NCI-H524 (cell line): ENCODE measurements around the gene TSPAN14.
A peak's percentile ranks its signal among the peaks of the same experiment; 100 is the strongest.

ENCODE experiments used
- DNase-seq, 2 experiments: peaks; one replicate each; lab custom pipeline; 2025; lab: John Stamatoyannopoulos, UW

The TSPAN14 gene

DNA sequence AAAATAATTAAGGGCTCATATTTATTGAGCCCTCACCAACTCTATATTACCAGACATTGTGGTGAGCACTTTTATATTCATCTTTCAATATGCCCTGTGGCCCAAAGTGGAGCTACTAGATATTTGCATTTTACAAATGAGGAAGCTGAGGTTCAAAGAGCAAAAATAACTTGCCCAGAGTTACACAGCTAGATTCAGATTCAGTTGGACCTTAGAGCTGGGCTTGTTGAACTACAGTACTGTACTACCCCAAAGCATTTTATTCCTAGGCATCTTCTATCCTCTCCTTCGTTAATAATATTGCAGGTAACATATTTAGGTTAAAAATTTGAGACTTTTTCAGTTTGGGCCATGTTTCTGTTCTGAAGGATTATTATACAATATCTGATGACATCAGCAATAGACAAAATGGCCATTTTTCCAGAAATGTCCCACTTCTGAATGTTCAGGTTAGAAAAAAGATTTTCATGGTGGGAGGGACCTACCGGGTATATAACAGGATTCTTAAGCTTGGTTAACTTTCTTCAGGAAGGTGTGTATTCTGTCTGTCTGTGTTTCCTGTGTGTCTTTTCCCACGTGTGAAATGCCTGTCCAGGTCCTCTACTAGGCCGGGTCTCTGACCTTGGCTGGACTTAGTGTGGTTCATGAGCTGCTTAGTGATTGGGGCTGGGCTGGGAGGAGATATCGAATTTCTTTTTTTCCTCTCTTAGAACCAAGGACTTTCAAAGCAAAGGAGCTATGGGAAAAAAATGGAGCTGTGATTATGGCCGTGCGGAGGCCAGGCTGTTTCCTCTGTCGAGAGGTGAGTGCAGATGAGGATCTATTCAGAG is 32.2 kb upstream of the TSPAN14 start:
- DNase-seq: no peak

DNA sequence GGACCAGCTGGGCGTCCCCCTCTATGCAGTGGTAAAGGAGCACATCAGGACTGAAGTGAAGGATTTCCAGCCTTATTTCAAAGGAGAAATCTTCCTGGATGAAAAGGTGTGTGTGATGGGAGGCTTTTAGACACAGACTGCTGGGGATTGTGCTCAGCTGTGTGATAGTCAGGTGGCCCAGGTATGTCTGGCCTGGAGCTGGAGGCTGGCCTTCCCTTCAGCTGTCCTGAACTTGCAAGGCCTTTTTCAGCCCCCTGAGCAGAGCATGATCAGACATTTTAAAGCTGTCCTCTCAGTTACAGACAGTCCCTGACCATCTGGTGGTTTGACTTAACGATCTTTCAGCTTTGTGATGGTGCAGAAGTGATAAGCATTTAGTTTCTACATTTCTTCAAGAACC is 28.2 kb upstream of the TSPAN14 start:
- peak in 1 of 2 experiments; percentile 44 for DNase-seq

DNA sequence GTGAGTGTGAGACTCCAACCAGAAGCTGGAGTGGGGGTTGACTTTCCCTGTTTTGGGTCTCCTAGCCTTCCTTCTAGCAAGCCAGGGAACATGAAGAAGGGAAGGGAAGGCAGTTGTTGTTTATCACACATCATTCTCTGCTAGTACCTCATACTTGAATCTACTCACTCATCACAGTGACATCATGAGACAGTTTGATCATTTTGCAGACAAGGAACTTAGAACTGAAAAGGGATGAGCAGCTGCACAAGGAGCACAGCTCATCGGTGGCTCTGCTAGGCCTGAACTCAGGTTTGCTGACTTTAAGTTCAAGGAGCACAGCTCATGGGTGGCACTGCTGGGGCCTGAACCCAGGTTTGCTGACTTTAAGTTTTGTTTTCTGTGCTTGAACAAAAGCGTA is 26.6 kb upstream of the TSPAN14 start:
- no peak for DNase-seq

DNA sequence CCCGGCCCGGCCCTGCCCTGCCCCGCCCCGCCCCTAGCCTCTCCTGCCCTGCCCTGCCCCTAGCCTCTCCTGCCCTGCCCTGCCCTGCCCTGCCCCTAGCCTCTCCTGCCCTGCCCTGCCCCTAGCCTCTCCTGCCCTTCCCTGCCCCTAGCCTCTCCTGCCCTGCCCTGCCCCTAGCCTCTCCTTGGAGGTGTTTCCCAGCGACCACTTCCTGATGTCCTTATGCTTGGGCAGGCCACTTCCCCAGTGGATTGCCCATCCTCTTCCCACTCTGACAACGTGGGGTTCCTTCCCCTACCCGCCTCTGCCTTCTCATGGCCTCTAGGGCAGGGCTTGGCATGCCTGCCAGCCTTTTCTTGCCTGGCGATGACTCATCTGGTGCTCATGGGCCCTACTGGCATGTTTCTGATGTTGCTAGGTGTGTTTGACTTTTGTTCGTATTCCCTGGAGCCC is 24.6 kb upstream of the TSPAN14 start:
- no peak for DNase-seq

DNA sequence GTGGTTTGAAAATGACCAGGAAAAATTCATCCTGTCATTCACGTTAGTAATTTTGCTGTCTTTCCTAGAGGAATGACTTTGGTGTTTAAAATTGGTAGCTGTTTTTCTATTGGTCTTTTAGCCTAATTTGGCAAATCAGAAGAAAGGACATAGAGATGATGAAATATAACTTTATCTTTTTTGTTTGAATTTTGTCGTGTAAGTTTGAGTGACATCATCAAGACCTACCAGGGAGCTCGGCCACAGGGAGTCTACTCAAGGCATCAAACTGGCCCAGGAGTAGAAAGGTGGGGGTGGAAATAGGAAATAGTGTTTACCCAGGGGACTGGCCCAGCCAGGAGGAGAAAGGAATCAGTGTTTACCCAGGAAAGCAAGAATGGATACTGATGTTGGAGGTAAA is 21.0 kb upstream of the TSPAN14 start:
- DNase-seq: no peak

DNA sequence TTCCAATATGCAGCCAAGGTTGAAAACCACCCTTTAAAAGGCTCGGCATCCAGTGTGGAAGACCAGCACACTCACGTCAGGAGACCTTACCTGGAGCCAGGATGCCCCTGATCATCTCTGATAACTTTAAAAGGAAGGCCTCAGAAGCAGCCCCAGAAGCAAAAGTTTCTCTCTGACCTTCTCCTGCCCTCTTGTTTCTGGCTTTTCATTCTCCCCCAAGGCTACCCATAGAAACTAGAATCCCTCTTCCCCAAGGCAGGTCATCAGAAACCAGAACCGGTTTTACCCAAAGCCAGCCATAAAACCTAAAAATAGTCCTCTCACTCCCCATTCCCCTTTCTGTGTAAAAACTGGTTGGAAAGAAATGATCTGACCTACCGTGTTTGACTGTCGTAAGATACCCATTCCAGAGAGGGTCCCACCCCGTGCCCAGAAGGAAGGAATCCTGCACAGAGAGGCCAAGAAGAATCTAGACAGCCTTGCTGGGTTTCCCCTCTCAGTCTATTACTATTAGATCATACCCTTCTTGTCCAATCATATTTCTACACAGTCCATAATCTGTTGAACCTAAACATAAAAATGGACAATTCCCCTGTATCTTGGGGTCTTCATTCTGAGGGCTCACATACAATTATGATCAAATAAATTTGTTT is 17.5 kb upstream of the TSPAN14 start:
- no peak for DNase-seq

DNA sequence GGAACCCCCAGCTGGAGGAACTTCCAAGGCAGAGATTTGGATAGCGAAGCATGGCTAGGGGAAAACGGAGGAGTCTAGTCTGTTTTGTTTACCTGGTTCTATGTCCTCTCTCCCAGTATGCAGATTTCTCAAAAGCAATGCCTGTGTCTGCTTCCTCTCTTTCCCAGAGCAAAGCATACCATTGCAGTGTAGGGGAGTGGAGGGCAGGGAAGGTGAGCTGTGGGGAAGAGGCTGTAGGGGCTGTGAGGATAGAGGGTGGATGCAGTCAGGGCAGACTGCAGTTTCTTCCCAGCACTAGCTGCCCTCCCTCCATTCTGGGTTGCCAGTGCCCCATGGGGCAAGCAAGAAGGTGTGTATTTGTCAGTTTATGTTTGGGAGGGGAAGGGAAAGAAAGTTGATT is 16.9 kb upstream of the TSPAN14 start:
- no peak for DNase-seq

DNA sequence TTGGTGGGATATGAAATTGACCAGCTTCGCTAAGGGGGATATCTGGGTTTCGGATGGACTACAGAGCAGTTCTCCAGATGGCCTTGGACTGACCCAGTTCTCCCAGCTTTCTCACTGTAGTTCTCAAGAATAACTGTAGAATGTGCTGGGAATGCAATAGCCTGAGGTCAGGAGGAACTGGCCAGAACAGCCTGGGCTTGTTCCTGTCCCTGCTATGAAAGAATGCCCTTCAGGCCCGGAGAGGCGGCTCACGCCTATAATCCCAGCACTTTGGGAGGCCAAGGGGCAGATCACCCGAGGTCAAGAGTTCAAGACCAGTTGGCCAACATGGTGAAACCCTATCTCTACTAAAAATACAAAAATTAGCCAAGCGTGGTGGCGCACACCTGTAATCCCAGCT is 12.3 kb upstream of the TSPAN14 start:
- no peak for DNase-seq

DNA sequence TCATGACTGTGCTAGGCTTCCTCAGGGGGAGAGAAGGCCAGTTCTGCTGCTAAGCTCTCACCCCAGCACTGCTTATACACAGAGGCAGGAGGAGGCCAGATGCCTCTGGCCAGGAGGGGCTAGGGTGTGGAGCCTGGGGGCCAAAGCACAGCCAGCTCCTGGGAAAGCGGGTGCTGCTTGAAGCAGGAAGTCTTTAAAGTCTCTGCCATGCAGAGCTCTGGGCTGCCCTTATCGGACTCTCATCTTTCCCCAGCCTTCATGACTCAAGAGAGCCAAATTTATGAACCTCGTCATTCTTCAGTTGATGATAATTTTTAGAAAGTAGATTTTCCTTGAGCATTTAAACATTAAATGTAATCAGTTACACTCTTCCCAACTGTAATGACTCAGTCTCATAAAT is 11.2 kb upstream of the TSPAN14 start:
- DNase-seq: peak; percentile 19 to 60

DNA sequence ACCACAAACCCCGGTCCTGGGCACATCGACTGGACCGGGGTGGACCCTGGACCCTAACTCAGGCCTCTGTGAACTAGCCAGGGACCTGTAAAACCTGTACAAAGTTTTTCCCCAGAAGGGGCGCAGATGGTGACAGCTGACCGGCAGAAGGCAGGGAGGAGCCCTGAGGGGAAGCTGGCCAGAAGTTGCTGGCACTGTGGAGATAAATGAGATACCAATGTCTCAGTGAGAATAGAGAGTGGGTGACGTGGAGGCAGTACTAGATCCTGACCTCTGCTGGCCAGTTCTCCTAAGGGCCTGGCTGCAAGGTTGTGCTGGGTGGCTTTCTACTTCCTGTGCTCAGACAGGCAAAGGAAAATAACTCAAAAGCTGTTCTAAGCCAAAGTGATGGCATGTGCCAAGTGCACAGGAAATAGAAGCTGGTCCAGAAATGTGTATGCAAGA is 10.6 kb upstream of the TSPAN14 start:
- peak; percentile 23 to 42 for DNase-seq

DNA sequence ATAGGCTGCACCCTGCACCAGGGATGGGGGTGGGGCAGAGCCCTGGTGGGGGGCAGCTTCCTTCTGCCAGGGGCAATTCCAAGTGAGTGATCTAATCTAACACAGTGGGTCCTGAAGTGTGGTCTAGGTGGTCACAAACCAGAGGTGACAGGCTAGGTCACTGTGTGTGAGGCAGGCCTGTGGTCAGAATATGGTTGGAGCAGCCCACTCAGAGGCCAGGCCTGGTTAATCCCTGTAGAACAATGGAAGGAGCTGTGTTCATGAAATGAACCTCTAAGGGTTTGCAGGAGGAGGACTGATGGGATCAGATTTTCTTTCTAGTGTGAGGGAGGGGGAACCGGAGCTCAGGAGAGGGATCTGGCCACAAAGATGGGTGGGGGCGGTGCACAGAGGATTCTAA is 10.0 kb upstream of the TSPAN14 start:
- DNase-seq: no peak

DNA sequence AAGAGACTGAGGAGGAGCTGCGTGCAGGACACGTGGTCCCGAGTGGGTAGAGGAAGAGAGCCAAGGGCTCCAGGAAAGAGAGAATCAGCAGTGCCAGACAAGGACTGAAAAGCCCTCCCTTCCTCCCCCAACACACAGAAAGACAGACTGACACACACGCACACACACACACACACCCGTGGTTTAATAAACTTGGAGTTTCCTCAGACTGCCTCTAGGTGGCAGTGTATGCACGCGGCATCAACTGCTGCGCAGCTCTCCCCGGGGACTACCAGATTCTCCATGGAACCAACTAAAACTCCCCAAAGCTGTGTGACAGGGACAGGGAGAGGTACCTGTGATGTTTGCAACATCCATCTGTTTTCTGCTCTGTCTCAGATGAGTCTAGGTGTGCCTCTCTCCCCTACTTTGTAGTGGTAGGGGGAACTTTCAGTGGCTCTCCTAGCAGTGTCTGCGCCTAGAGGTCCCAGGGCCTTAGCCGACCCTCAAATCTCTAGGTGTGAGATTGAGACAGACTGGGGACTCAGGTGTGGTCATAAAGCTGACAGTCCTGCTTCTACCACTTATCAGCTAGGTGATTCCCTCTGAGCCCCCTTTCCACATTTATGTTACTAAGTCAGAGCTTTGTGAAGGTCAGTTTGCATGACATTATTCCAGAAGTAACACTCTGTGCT is 9.3 kb upstream of the TSPAN14 start:
- peak; percentile 13 to 54 for DNase-seq

DNA sequence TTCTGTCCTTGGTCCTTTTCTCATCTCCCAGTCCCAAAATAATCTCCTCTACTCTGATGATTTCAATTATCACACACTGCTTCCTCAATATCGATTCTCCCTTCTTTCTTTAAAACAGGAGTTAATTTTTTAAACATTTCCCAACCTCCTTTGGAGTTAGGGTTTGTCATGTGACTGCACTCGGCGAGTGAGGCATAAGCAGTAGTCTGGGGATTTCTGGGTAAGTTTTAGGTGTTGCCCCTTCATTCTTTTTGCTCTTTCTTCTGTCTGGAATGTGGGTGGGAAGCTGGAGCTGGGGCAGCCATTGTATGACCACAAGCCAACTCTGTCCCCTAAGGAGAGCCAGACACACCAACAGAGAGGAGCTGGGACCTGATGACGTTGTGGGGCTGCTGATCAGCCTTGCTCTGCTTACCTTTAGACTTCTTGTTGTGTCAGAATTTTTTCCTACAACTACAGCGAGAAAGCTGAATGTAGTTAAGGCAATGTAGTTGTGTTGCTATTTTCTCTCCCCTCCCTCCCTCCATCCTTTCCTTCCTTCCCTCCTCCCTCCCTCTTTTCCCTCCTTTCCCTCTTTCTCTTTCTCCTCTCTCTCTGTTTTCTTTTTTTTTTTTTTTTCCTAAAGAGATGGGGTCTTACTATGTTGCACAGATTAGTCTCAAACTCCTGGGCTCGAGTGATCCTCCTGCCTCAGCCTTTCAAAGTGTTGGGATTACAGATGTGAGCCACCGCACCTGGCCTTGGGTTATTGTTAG is 6.5 kb upstream of the TSPAN14 start:
- no peak for DNase-seq

DNA sequence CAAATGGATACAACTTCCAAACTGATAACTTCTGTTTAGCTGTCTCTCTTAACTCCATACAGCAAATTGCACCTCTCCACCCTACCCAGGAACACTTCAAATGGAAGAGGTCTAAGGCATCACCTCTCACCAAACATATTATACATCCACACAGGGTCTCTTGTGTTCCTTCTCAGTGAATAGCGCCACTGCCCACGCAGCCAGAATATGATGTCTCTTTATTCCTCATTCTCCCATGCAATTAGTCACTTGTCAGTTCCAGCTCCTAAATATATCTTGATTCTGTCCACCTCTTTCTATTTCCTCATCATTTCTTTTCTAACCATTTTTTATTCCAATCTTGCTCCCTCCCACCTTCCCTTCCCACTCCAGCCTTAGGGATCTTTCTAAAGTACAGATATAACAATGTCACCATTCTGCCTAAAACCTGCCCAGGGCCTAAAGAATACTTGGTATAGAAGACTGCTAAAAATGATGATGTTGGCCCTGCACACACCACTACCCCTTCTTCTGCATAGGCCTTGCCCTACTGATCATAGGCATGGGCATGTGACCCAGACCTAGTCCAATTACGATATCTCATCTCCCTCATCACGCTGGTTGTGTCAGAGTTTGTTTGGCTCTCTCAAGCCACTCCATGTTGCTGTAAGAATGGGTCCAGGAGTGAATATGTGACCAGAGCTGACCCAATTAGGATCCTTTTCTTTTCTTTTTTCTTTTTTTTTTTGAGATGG is 5.7 kb upstream of the TSPAN14 start:
- DNase-seq: no peak

DNA sequence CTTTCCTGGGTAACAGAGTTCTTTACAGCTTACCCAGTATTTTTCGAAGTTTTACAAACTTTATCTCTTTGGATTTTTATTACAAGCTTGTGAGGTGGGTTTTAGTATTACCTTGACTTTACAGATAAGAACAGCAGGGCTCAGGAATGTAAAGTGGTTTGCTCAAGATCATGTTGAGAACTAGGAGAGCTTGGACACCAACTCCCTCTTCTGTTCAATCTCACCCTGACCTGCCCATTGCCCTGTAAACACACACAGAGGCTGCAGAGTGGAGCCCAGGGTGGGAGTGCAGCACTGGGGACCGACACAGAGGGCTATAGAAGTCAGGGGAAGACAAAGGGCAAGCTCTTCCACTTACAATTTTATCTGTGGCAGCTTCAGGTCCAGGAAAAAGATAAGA is 4.6 kb upstream of the TSPAN14 start:
- no peak for DNase-seq

DNA sequence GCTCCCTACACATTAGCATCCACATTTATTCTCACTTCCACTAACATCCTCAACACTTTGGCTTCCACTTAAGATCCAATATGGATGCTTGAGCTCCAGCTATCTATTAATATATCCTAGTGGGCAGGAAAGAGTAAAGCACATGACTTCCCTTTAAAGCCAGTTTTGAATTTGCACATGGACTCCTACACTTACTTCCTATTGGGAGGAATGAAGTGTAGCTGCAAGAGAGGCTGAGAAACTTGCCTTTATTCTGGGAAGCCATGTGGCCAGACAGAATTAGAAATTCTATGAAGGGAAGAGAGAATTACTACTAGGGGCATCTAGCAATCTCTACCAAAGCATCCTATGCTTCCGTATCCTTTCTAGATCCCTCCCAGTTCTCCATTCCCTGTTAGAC is 3.0 kb upstream of the TSPAN14 start:
- DNase-seq: no peak

DNA sequence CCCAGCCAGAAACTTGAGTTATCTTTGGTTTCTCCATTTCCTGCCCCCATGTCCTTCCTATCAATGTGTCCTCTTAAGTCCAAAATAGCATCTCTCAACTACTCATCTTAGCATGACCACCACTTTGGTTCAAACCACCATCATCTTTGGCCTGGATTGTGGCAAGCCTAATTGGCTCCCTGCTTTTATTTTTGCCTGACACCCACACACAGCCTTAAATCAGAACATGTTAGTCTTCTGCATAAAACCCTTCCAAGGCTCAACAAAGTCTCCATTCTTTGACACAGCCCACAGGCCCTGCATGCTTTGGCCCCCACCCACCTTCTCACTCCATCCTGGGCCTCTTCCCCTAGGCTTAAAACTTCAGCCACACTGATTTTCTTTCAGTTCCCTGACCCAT is 2.0 kb upstream of the TSPAN14 start:
- no peak for DNase-seq

DNA sequence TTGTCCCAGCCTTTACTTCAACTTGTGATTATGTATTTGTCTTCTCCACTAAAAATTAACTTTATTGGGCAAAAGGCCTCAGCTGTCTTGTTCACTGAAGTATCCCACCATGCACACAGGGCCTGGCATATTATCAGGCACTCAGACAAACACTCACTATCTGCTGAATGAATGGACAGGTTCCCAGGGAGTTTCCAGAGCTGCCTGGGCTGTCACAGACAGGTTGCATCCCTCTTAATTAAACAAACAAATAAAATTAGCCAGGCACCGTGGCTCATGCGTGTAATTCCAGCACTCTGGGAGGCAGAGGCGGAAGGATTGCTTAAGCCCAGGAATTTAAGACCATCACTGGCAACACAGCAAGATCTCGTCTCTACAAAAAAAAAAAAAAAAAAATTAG is 1.5 kb upstream of the TSPAN14 start:
- DNase-seq: no peak

DNA sequence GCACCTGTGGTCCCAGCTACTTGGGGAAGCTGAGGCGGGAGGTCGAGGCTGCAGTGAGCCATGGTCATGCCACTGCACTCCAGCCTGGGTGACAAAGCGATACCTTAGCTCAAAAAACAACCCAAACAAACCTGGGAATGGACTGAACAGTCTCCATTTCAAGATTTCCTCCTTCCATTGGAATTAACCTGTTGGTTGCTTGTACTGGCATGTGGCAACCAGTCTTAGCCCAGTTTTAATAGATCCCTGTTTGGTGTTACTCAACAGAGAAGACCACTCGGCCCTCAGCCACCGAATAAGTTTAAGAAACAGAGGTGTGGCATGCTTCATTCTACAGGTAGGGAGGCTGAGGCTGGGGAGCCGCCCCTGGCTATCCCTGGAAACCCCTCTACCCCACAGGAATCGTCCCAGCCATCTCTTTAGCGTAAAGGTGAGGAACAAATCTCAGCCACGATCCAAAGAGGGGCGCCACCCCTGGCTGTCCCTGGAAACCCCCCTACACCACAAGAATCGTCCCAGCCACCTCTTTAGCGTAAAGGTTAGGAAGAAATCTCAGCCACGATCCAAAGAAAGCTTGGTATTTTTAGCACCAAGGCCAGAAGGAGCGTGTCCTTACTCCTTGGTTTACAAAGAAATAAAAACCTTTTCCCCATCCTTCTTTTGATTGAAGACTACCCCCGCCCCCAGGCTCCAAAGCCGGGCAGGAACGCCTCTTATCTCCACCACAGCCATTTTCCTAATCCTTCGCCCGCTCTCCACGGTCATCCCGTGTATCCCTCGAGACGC is 861 bp upstream of the TSPAN14 start:
- DNase-seq: no peak

DNA sequence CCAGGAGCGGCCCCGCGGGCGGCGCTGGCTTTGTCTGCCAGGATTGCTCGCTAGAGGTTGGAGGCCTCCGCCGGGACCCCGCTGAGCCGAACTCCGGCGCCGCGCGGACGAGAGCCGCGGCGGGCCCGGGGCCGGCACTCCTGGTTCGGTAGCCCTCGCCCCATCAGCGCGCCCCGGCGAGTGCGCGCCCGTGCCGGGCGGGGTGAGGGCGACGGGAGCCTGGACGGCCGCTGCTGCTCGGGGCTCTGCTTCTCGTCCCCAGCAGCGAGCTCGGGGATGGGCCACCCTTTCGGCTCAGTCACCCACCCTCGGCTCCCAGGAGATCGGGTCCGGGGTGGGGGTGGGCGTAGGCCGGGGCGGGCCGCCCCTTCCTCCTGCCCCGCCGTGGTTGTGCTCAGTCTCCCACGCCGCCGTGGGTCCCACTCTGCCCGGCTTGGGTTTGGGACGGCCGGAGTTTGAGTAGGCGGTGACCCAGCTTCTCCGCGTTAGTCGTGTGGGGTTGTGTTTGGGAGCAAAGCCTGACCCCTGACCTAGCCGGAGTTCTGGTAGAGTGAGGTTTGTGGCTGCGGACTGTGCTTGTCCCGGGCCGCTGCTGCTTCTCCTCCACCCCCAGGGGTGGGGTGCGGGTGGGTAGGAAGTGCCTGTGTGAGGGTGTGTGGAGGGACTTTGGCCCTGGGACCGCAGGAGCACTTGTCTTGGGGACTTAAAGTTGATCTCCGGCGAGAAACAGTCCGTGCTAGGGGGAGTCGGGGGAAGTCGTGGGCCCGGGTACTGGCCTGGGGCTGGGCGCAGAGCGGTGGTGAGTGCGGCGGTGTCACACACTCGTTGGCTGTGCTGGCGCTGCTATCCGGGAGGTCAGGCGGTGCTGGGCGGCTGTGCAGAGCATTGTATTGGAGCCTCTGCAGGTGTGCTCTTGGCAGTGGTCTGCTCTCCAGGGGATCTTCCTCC is 677 bp downstream of the TSPAN14 start:
- DNase-seq: no peak
